Panc1 (cell line): ENCODE data around the gene BACH2.

Experiments
- POLR2AphosphoS5 ChIP-seq: IDR thresholded peaks from 2 replicates; pipeline ENCODE4 v1.6.1; 2012; ENCODE audit warnings: mild to moderate bottlenecking, low read depth, low read length, moderate library complexity
- REST ChIP-seq, 2 experiments: IDR thresholded peaks; 2 replicates each; pipeline ENCODE4 v1.6.1; 2011 to 2012; ENCODE audit warnings: low read depth in 2 of 2, control low read depth in 1 of 2, low read length in 1 of 2, mild to moderate bottlenecking in 1 of 2, moderate library complexity in 1 of 2; ENCODE audit not compliant: insufficient read depth in 1 of 2
- SIN3A ChIP-seq: IDR thresholded peaks from 2 replicates; pipeline ENCODE4 v1.6.1; 2012; ENCODE audit warnings: low read depth, mild to moderate bottlenecking, low read length, moderate library complexity, borderline replicate concordance; ENCODE audit not compliant: insufficient read depth
- TCF7L2 ChIP-seq: IDR thresholded peaks from 2 replicates; pipeline ENCODE4 v1.6.1; 2011; ENCODE audit warnings: mild to moderate bottlenecking, low read depth, low read length, inconsistent platforms
- TF ChIP-seq, protein P1 (sequence below): fragments of 450-650 bp; IDR thresholded peaks from 2 replicates; pipeline ENCODE4 v1.5.1; 2017; ENCODE audit warnings: mild to moderate bottlenecking

DNA sequence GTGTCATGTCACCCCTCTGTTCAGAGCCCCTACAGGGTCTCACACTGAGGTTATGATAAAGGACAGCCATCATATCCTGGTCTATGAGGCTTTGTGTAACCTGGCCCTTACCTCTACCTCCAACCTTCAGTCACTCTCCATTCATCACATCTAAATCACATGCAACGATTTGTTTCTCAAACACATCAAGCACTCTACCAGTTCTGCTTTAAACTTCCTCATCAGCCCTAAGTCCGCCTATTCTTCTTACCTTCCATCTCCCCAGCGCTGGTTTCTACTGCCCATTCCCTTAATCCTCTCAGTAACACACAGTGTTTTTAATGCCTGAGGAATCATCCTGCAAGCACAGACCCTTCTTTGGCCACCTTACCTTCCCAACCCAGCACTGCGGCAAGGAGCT lies 17.9 kb upstream of the BACH2 start:
- no peak for TF ChIP-seq TCF7L2
- TF ChIP-seq, protein P1, sequence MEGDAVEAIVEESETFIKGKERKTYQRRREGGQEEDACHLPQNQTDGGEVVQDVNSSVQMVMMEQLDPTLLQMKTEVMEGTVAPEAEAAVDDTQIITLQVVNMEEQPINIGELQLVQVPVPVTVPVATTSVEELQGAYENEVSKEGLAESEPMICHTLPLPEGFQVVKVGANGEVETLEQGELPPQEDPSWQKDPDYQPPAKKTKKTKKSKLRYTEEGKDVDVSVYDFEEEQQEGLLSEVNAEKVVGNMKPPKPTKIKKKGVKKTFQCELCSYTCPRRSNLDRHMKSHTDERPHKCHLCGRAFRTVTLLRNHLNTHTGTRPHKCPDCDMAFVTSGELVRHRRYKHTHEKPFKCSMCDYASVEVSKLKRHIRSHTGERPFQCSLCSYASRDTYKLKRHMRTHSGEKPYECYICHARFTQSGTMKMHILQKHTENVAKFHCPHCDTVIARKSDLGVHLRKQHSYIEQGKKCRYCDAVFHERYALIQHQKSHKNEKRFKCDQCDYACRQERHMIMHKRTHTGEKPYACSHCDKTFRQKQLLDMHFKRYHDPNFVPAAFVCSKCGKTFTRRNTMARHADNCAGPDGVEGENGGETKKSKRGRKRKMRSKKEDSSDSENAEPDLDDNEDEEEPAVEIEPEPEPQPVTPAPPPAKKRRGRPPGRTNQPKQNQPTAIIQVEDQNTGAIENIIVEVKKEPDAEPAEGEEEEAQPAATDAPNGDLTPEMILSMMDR: no peak
- TF ChIP-seq SIN3A: no peak
- TF ChIP-seq POLR2AphosphoS5: no peak
- no peak for TF ChIP-seq REST (IDR thresholded peaks at IDR 0.05; ENCODE audit: insufficient read depth in 1 of 2, low read depth in 2 of 2, low read length in 1 of 2)
